Activated naive CD4-positive, alpha-beta T cell treated with anti-CD3 and anti-CD28 coated beads for 36 hours (primary cell): ENCODE measurements around the gene CISH. TPM values are rescaled to one million over a fixed set of nuclear protein-coding genes. Genes with fewer than 3 reads are reported as not detected.
A peak's percentile ranks its signal among the peaks of the same experiment; 100 is the strongest.

Source experiments
- CTCF ChIA-PET: fragments of 350-600 bp; sonication (Branson Sonifier 250); formaldehyde crosslinking; loops from one replicate; lab custom pipeline; 2021; ENCODE audit warnings: antibody characterized with exemption; lab: Charles Lee
- DNase-seq: peaks from one replicate; pipeline ENCODE4 v3.0.0-alpha.2; 2020
- H3K27ac Mint-ChIP-seq: one replicate; pipeline ENCODE4 v1.8.0; 2021; ENCODE audit warnings: mild to moderate bottlenecking, mixed read lengths
- H3K27me3 Mint-ChIP-seq: one replicate; pipeline ENCODE4 v1.8.0; 2021; ENCODE audit warnings: low read depth, mixed read lengths
- H3K36me3 Mint-ChIP-seq: one replicate; pipeline ENCODE4 v1.8.0; 2021; ENCODE audit warnings: low read depth, mixed read lengths
- H3K4me1 Mint-ChIP-seq: one replicate; pipeline ENCODE4 v1.8.0; 2021; ENCODE audit warnings: low read depth, mixed read lengths
- H3K4me3 Mint-ChIP-seq: one replicate; pipeline ENCODE4 v1.8.0; 2021; ENCODE audit warnings: mild to moderate bottlenecking, moderate library complexity, mixed read lengths
- H3K9me3 Mint-ChIP-seq: one replicate; pipeline ENCODE4 v1.8.0; 2021; ENCODE audit warnings: mixed read lengths
- intact Hi-C: fragments of 100-400 bp; cut with micrococcal nuclease; formaldehyde crosslinking; loops from one replicate; pipeline ENCODE4 v1.15.1; 2023
- total RNA-seq, 2 experiments: library from RNA; stranded (reverse); gene quantifications; one replicate each; pipeline ENCODE4 v1.2.3, GENCODE V29; 2021

Gene CISH
- total RNA-seq, 2 experiments from 2014 or later: 136 to 138 TPM

DNA sequence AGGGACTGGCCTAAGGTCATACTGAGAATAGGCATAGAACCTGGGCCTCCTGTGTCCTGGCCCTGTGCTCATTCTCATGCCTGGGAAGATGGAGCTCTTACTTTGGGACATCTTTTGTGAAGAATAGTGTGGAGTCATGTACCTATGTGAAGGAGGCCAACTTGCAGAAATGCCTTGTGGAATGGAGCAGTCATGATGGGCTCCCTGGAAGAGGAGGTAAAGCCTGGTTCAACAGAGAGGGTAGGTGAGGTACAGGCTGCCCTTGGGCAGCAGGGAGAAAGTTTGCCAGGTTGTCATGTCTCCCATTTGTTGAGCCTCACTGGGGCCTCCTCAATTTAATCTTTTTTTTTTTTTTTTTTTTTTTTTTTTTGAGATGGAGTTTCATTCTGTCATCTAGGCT lies 23.5 kb upstream of the CISH start:
- Mint-ChIP-seq H3K27ac (no peak overlapping the region), H3K27me3 (no peaks in the 10 kb centered on the region), H3K9me3 (no peaks in the 10 kb centered on the region), H3K36me3 (peaks cover 9% of the 10 kb centered on the region), H3K4me3 (no peak overlapping the region), H3K4me1 (peaks cover 69% of the 10 kb centered on the region)
- CTCF ChIA-PET: interaction anchor here (1.8 to 5.1 kb wide), 2 partner anchors 18 kb away, joined by 5 to 32 read pairs; partner anchors contain the start of gene MAPKAPK3
- no peak for DNase-seq
- intact Hi-C loops: no loop called here

DNA sequence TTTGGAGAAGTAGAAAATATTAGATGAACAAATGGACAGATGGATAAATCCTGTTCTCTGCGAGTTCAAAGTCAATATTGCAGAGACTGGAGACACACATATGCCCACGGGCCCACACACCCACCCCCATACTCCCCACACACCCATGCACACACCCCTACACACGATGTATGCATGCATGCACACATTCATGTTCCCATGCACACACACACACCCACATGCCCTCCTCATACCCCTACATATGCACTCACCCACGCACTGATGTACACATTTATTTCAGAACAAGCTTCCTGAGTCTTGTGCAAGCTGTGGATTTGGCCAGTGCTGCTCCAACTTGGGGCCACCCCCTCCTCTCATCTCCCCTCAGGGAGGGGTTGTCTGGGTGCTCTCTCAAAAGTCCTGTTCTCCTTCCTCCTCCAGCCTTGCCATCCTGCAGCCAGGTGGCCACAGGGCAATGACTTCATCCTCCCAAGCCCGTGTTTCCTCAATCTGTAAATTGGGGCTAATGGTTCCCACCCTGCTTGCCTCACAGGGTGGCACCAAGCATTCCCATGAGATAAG lies 21.7 kb upstream of the CISH start:
- Mint-ChIP-seq H3K27me3 (no peaks in the 10 kb centered on the region), H3K36me3 (peaks cover 9% of the 10 kb centered on the region), H3K27ac (no peak overlapping the region), H3K4me3 (no peak overlapping the region), H3K4me1 (peaks cover 83% of the 10 kb centered on the region), H3K9me3 (no peaks in the 10 kb centered on the region)
- intact Hi-C loops: no loop called here
- no peak for DNase-seq
- CTCF ChIA-PET: interaction anchor here (1.1 to 5.1 kb wide), 3 partner anchors 16 to 20 kb away, joined by 3 to 32 read pairs (median 26); partner anchors contain the start of gene MAPKAPK3

DNA sequence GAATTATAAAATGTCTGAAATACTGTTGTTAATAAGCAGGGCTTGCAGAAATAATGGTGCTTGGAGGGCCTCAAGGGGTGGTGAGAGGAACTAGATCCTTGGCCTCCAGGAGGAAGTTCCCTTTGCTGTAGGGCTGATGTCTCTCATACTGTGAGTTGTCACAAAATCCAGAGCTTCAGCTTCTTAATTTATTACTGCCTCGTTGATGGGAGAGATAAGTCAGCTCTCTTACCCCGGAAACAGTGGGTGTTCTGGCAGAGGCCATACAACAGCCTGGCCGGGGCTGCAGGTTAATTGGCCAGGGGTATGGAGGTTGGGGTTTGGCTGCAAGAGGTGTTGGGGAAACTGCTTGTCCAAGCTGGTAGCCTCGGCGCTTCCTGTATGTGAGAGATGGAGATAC lies 20.9 kb upstream of the CISH start:
- Mint-ChIP-seq H3K4me1 (peaks cover 86% of the 10 kb centered on the region), H3K9me3 (no peaks in the 10 kb centered on the region), H3K27ac (peak overlapping the region; percentile 72), H3K27me3 (no peaks in the 10 kb centered on the region), H3K4me3 (no peak overlapping the region), H3K36me3 (peaks cover 14% of the 10 kb centered on the region)
- CTCF ChIA-PET: interaction anchor here (0.7 to 5.1 kb wide), 5 partner anchors 13 to 21 kb away, joined by 3 to 32 read pairs (median 11); partner anchors contain the start of genes CISH and MAPKAPK3
- intact Hi-C loops: no loop called here
- DNase-seq: no peak

GRCh38 chr3:50630877-50631276 lies 19.3 kb upstream of the CISH start:
- Mint-ChIP-seq H3K36me3 (peaks cover 17% of the 10 kb centered on the region), H3K27ac (no peak overlapping the region), H3K27me3 (no peaks in the 10 kb centered on the region), H3K9me3 (no peaks in the 10 kb centered on the region), H3K4me3 (no peak overlapping the region), H3K4me1 (peaks cover 88% of the 10 kb centered on the region)
- intact Hi-C loops: no loop called here
- CTCF ChIA-PET: interaction anchor here (0.7 to 4.0 kb wide), 6 partner anchors 9 to 23 kb away, joined by 3 to 26 read pairs (median 6); partner anchors contain the start of genes CISH and MAPKAPK3
- no peak for DNase-seq

- H3K4me1 Mint-ChIP-seq: peaks cover 92% of the 10 kb centered on the region
- no peak overlapping the region for H3K4me3 Mint-ChIP-seq
- intact Hi-C loops: no loop called here
- H3K27ac Mint-ChIP-seq: no peak overlapping the region
- CTCF ChIA-PET: interaction anchor here (0.7 to 4.0 kb wide), 5 partner anchors 8 to 23 kb away, joined by 3 to 26 read pairs (median 9); partner anchors contain the start of genes CISH and MAPKAPK3
- H3K9me3 Mint-ChIP-seq: no peaks in the 10 kb centered on the region
- no peak for DNase-seq
- H3K36me3 Mint-ChIP-seq: peaks cover 17% of the 10 kb centered on the region
- no peaks in the 10 kb centered on the region for H3K27me3 Mint-ChIP-seq
Measured at GRCh38 chr3:50630394-50630793, 18.8 kb upstream of the CISH start.

GRCh38 chr3:50628601-50629000 lies 17.0 kb upstream of the CISH start:
- H3K9me3 Mint-ChIP-seq: no peaks in the 10 kb centered on the region
- peak overlapping the region; percentile 55 for H3K27ac Mint-ChIP-seq
- peaks cover 98% of the 10 kb centered on the region for H3K4me1 Mint-ChIP-seq
- CTCF ChIA-PET: interaction anchor here (1.1 to 4.2 kb wide), 6 partner anchors 9 to 56 kb away, joined by 3 to 33 read pairs (median 5); partner anchors contain the start of gene MAPKAPK3
- peaks cover 29% of the 10 kb centered on the region for H3K36me3 Mint-ChIP-seq
- DNase-seq: no peak
- intact Hi-C loops: no loop called here
- no peaks in the 10 kb centered on the region for H3K27me3 Mint-ChIP-seq
- H3K4me3 Mint-ChIP-seq: no peak overlapping the region

DNA sequence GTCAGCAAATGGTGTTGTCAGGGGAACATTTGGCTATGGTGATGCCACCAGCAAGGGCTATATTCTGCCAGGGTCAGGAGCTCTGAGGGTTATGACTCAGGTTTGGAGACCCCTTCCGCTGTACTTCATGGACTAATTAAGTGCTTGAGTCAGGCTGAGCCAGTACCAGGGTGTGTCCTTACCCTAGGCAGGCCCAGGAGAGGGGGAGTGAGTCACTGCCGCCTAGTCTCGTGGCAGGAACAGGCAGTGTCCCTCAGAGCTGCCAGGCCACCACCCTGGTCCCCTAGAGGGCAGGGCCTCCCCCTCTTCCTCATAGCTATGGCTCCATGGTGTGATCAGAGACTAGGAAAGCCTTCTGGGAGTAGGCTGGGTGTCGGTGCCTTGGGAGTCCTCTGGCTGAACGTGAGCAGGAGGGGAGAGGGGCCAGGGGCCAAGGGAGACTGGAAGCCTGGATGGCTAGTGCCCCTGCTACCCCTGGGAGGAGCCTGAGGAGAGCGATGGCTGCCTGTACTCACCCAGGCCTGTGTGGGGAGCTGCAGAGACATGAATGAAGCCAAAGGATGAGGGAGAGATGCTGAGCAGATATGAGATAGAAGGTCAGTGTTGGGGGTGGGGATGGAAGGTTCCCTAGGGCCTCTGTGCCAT lies 16.0 kb upstream of the CISH start:
- DNase-seq: peak; percentile 62
- peaks cover 30% of the 10 kb centered on the region for H3K36me3 Mint-ChIP-seq

GRCh38 chr3:50626401-50626800 lies 14.8 kb upstream of the CISH start:
- DNase-seq: no peak
- CTCF ChIA-PET: interaction anchor here (0.6 to 4.2 kb wide), 6 partner anchors 8 to 306 kb away, joined by 3 to 33 read pairs (median 4); partner anchors contain the start of gene MAPKAPK3
- peaks cover 95% of the 10 kb centered on the region for H3K4me1 Mint-ChIP-seq
- intact Hi-C loops: no loop called here
- no peaks in the 10 kb centered on the region for H3K27me3 Mint-ChIP-seq
- H3K9me3 Mint-ChIP-seq: no peaks in the 10 kb centered on the region
- H3K4me3 Mint-ChIP-seq: no peak overlapping the region
- H3K36me3 Mint-ChIP-seq: peaks cover 33% of the 10 kb centered on the region
- no peak overlapping the region for H3K27ac Mint-ChIP-seq

More for the DNA sequence above, 16.0 kb upstream of the CISH start:
- intact Hi-C loops: no loop called here
- Mint-ChIP-seq H3K4me1 (peaks cover 98% of the 10 kb centered on the region), H3K9me3 (no peaks in the 10 kb centered on the region), H3K27ac (peak overlapping the region; percentile 79), H3K27me3 (no peaks in the 10 kb centered on the region), H3K4me3 (no peak overlapping the region)
- CTCF ChIA-PET: interaction anchor here (0.7 to 4.2 kb wide), 6 partner anchors 13 to 55 kb away, joined by 3 to 33 read pairs (median 4); partner anchors contain the start of gene MAPKAPK3

- Mint-ChIP-seq H3K27me3 (no peaks in the 10 kb centered on the region), H3K27ac (peak overlapping the region; percentile 91), H3K4me1 (peaks cover 92% of the 10 kb centered on the region), H3K4me3 (no peak overlapping the region), H3K9me3 (no peaks in the 10 kb centered on the region), H3K36me3 (peaks cover 35% of the 10 kb centered on the region)
- DNase-seq: no peak
- intact Hi-C loops: no loop called here
- CTCF ChIA-PET: interaction anchor here (0.6 to 8.5 kb wide), 9 partner anchors 9 to 306 kb away, joined by 3 to 69 read pairs (median 7); partner anchors contain the start of gene MAPKAPK3
Measured at GRCh38 chr3:50625231-50626182, 13.9 kb upstream of the CISH start.

GRCh38 chr3:50624634-50625033 lies 13.1 kb upstream of the CISH start:
- H3K36me3 Mint-ChIP-seq: peaks cover 38% of the 10 kb centered on the region
- intact Hi-C loops: loop anchor here (1.0 kb wide), 3 partner anchors 8 to 28 kb away; no protein-coding TSS in a partner anchor

DNA sequence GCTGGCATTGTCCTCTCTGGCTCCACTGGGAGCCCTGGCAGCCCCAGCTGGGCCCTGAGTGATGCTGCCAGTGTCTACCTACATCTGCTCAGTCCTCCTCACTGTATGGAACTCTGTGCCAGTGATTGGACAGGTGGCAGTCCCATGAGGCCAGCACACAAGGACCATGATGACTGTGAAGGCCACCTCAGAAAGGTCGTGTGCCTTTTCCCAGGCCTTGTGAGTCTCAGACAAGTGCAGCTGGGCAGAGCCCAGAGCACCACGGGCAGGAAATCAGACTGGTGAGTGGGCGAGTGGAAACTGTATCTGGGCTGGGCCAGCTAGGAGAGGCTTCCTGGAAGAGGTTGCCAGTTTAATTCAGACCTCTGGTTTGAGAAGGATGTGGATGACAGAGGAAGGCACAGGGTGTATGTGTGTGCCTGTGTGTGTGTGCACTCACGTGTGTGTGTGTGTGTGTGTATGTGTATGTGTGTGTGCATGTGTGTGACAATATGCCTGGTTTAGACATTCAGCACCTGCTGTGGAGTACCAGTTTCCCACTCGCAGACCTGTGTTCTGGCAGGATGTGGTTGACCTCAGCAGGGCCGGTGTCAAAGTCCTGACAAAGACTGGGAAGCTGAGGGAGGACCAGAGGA lies 12.4 kb upstream of the CISH start:
- H3K4me3 Mint-ChIP-seq: peak overlapping the region; percentile 62
- H3K9me3 Mint-ChIP-seq: no peaks in the 10 kb centered on the region
- peak; percentile 87 for DNase-seq
- no peaks in the 10 kb centered on the region for H3K27me3 Mint-ChIP-seq
- intact Hi-C loops: loop anchor here (1.0 kb wide), 3 partner anchors 8 to 28 kb away; no protein-coding TSS in a partner anchor
- H3K36me3 Mint-ChIP-seq: peaks cover 42% of the 10 kb centered on the region
- peaks cover 93% of the 10 kb centered on the region for H3K4me1 Mint-ChIP-seq
- H3K27ac Mint-ChIP-seq: peak overlapping the region; percentile 91
- CTCF ChIA-PET: interaction anchor here (0.6 to 13.4 kb wide), 5 partner anchors 8 to 54 kb away, joined by 3 to 376 read pairs (median 15); partner anchors contain the start of genes C3orf18 and HEMK1

More at GRCh38 chr3:50624634-50625033, 13.1 kb upstream of the CISH start:
- no peaks in the 10 kb centered on the region for H3K27me3 Mint-ChIP-seq
- DNase-seq: no peak
- peak overlapping the region; percentile 91 for H3K27ac Mint-ChIP-seq
- peak overlapping the region; percentile 62 for H3K4me3 Mint-ChIP-seq
- H3K9me3 Mint-ChIP-seq: no peaks in the 10 kb centered on the region
- H3K4me1 Mint-ChIP-seq: peaks cover 93% of the 10 kb centered on the region
- CTCF ChIA-PET: interaction anchor here (0.6 to 13.4 kb wide), 5 partner anchors 9 to 55 kb away, joined by 3 to 376 read pairs (median 15); partner anchors contain the start of genes C3orf18 and HEMK1
